Mucosa of rectum (tissue), 2 donors: Measurements from ENCODE around the gene RIMS1.

Experiments
- H3K27ac ChIP-seq, 2 donors: one replicate each; pipeline ENCODE4 v1.7.0; 2013; ENCODE audit warnings: inconsistent platforms in 2 of 2, low read depth in 2 of 2, low read length in 2 of 2
- H3K27me3 ChIP-seq, 2 donors: one replicate each; pipeline ENCODE4 v1.7.0; 2013; ENCODE audit warnings: low read length in 2 of 2; ENCODE audit not compliant: control insufficient read depth in 2 of 2, insufficient read depth in 2 of 2
- H3K36me3 ChIP-seq, 2 donors: one replicate each; pipeline ENCODE4 v1.7.0; 2013; ENCODE audit warnings: low read length in 2 of 2; ENCODE audit not compliant: control insufficient read depth in 2 of 2, insufficient read depth in 2 of 2
- H3K4me1 ChIP-seq, 2 donors: one replicate each; pipeline ENCODE4 v1.7.0; 2013; ENCODE audit warnings: low read length in 2 of 2, mild to moderate bottlenecking in 1 of 2; ENCODE audit not compliant: control insufficient read depth in 2 of 2, insufficient read depth in 2 of 2
- H3K4me3 ChIP-seq, 2 donors: one replicate each; pipeline ENCODE4 v1.7.0; 2013; ENCODE audit warnings: low read length in 2 of 2
- H3K9ac ChIP-seq, 2 donors: one replicate each; pipeline ENCODE4 v1.7.0; 2013; ENCODE audit warnings: low read length in 2 of 2, low read depth in 1 of 2, mild to moderate bottlenecking in 1 of 2
- H3K9me3 ChIP-seq, 2 donors: one replicate each; pipeline ENCODE4 v1.7.0; 2013; ENCODE audit warnings: low read length in 2 of 2; ENCODE audit not compliant: control insufficient read depth in 2 of 2
- donor health status: healthy.
- donor health status: Normal muscosa, but diverticular disease.

RIMS1 gene, protein sequence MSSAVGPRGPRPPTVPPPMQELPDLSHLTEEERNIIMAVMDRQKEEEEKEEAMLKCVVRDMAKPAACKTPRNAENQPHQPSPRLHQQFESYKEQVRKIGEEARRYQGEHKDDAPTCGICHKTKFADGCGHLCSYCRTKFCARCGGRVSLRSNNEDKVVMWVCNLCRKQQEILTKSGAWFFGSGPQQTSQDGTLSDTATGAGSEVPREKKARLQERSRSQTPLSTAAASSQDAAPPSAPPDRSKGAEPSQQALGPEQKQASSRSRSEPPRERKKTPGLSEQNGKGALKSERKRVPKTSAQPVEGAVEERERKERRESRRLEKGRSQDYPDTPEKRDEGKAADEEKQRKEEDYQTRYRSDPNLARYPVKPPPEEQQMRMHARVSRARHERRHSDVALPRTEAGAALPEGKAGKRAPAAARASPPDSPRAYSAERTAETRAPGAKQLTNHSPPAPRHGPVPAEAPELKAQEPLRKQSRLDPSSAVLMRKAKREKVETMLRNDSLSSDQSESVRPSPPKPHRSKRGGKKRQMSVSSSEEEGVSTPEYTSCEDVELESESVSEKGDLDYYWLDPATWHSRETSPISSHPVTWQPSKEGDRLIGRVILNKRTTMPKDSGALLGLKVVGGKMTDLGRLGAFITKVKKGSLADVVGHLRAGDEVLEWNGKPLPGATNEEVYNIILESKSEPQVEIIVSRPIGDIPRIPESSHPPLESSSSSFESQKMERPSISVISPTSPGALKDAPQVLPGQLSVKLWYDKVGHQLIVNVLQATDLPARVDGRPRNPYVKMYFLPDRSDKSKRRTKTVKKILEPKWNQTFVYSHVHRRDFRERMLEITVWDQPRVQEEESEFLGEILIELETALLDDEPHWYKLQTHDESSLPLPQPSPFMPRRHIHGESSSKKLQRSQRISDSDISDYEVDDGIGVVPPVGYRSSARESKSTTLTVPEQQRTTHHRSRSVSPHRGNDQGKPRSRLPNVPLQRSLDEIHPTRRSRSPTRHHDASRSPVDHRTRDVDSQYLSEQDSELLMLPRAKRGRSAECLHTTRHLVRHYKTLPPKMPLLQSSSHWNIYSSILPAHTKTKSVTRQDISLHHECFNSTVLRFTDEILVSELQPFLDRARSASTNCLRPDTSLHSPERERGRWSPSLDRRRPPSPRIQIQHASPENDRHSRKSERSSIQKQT (N-terminal part only)

DNA sequence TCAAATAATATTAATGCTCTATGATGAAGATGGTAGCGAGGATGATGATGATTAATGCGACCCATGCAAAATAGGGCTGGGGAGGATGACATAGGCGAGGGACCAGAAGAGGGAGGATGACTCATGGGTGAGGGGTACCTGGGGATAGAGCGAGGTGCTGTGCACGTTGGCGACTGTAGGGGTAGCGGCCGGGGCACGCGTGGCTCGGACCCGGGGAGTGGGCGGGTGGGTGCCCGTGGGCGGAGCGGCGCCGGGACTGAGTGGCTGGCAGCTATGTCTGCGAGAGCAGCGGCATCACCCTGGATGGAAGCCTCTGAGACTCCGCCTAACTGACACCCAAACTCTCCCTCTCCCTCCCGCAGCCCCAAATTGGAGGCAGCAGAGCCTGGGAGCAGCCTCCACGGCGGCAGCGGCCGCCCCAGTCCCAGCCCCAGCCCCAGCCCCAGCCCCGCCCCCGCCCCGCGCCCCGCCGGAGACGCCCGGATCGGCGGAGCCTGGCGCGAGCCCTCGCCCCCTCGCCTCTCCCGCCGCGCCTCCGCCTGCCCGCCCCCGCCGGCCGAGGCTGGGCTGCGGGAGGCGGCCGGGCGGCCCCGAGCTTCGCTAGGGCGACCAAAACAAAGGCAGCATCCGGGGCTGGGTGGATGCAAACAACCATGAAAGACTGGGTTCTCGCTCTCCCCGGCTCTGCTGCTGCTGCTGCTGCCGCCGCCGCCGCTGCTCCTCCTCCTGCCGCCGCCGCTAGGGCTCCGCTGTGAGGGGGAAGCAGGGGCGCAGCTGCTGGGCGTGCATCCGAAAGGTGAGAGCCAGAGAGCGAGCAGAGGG lies at the start of gene RIMS1:
RIMS1 (plus strand) TSS at position 367 of the 822 bp plus-strand sequence. CDS start 474 bp downstream, outside the sequence.
- Histone ChIP-seq H3K36me3 (no peaks in the 10 kb centered on the region), H3K9me3 (no peaks in the 10 kb centered on the region), H3K4me1 (no peaks in the 10 kb centered on the region), H3K4me3 (no peak within 1 kb of the TSS), H3K27me3 (peaks cover 10 to 21% of the 10 kb centered on the region in 2 donors), H3K27ac (no peak within 1 kb of the TSS), H3K9ac (no peak within 1 kb of the TSS)

GRCh38 chr6:71851214-71851613 lies 35.1 kb upstream of the RIMS1 start:
- Histone ChIP-seq H3K27me3 (no peaks in the 10 kb centered on the region), H3K36me3 (no peaks in the 10 kb centered on the region), H3K4me3 (no peak overlapping the region), H3K27ac (no peak overlapping the region), H3K9ac (no peak overlapping the region), H3K4me1 (no peaks in the 10 kb centered on the region), H3K9me3 (no peaks in the 10 kb centered on the region)

GRCh38 chr6:71852948-71853347 lies 33.4 kb upstream of the RIMS1 start:
- H3K36me3 ChIP-seq: no peaks in the 10 kb centered on the region
- H3K27ac ChIP-seq: no peak overlapping the region
- no peak overlapping the region for H3K9ac ChIP-seq
- H3K27me3 ChIP-seq: no peaks in the 10 kb centered on the region
- no peaks in the 10 kb centered on the region for H3K4me1 ChIP-seq
- no peak overlapping the region for H3K4me3 ChIP-seq
- no peaks in the 10 kb centered on the region for H3K9me3 ChIP-seq

DNA sequence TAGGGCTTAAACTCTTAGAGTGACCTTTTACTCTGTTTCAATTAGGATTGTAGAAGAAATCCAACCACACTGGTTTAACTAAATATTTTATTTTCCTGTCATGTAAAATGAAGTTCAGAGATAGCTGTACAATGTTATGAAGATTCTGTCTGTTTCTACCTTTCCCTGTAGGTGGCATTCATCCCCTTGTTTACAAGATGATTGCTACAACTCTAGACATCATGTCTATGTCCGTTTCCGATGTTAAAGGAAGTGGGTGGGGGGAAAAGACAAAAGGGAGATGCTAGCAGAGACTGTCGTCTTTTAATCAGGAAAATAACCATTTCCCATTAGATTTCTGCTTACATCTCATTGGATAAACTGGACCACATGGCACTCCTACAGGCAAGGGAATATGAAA lies 30.9 kb upstream of the RIMS1 start:
- no peaks in the 10 kb centered on the region for H3K36me3 ChIP-seq
- H3K27ac ChIP-seq: no peak overlapping the region
- H3K9me3 ChIP-seq: no peaks in the 10 kb centered on the region
- no peaks in the 10 kb centered on the region for H3K27me3 ChIP-seq
- H3K4me1 ChIP-seq: no peaks in the 10 kb centered on the region
- H3K9ac ChIP-seq: no peak overlapping the region
- H3K4me3 ChIP-seq: no peak overlapping the region

DNA sequence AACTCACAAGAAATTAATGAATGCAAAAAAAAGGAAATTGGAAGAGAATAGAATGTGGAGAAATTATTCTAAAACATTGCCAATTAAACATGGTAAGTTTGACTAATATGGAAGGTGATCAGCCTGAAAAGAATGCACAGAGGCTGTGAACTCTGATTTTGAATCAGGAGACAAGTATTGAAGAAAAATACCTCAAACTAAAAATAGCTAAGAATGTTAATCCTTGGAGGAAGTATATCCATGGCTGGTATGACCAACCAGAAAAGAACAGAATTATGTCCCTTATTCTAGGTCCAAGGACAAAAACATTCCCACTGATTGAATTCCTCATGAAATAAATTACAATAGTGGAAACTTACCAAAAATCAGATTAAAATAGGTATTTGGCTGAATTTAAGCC lies 7.3 kb upstream of the RIMS1 start:
- no peak overlapping the region for H3K9ac ChIP-seq
- no peaks in the 10 kb centered on the region for H3K27me3 ChIP-seq
- no peak overlapping the region for H3K4me3 ChIP-seq
- no peaks in the 10 kb centered on the region for H3K9me3 ChIP-seq
- H3K36me3 ChIP-seq: no peaks in the 10 kb centered on the region
- no peak overlapping the region for H3K27ac ChIP-seq
- H3K4me1 ChIP-seq: no peaks in the 10 kb centered on the region

GRCh38 chr6:71887006-71887743 lies 825 bp downstream of the RIMS1 start:
- Histone ChIP-seq H3K27me3 (peaks cover 10 to 21% of the 10 kb centered on the region in 2 donors), H3K4me3 (no peak overlapping the region), H3K36me3 (no peaks in the 10 kb centered on the region), H3K27ac (no peak overlapping the region), H3K4me1 (no peaks in the 10 kb centered on the region), H3K9me3 (no peaks in the 10 kb centered on the region), H3K9ac (no peak overlapping the region)

GRCh38 chr6:71887744-71888230 lies 1.4 kb downstream of the RIMS1 start:
- H3K9me3 ChIP-seq: no peaks in the 10 kb centered on the region
- H3K27me3 ChIP-seq: peaks cover 10 to 23% of the 10 kb centered on the region in 2 donors
- H3K9ac ChIP-seq: no peak overlapping the region
- no peaks in the 10 kb centered on the region for H3K36me3 ChIP-seq
- no peaks in the 10 kb centered on the region for H3K4me1 ChIP-seq
- H3K27ac ChIP-seq: no peak overlapping the region
- no peak overlapping the region for H3K4me3 ChIP-seq

GRCh38 chr6:71888756-71889340 lies 2.5 kb downstream of the RIMS1 start:
- H3K4me1 ChIP-seq: no peaks in the 10 kb centered on the region
- no peak overlapping the region for H3K9ac ChIP-seq
- H3K36me3 ChIP-seq: no peaks in the 10 kb centered on the region
- H3K27me3 ChIP-seq: peaks cover 10 to 23% of the 10 kb centered on the region in 2 donors
- H3K4me3 ChIP-seq: no peak overlapping the region
- no peak overlapping the region for H3K27ac ChIP-seq
- no peaks in the 10 kb centered on the region for H3K9me3 ChIP-seq
